Femur (tissue), 1 donor: ENCODE data around the gene SMC1B.
"Not testable (repeated sequence)": the region's sequence is repeated elsewhere in the genome, so short reads cannot be mapped to it uniquely, and the experiment has no call there.

Source experiments
- DNase-seq: peaks from one replicate; pipeline ENCODE4 v3.0.0-alpha.2; 2017

SMC1B gene

GRCh38 chr22:45445031-45445710 lies 31.8 kb upstream of the SMC1B start:
- DNase-seq, result no peak

- no peak for DNase-seq
Measured at GRCh38 chr22:45444168-45444567, 30.8 kb upstream of the SMC1B start.

GRCh38 chr22:45442116-45442515 lies 28.7 kb upstream of the SMC1B start:
- DNase-seq, result no peak

- peak; percentile 75 for DNase-seq
Measured at GRCh38 chr22:45441138-45441537, 27.7 kb upstream of the SMC1B start.

- not testable (repeated sequence) for DNase-seq
Measured at GRCh38 chr22:45440688-45441087, 27.3 kb upstream of the SMC1B start.

GRCh38 chr22:45438336-45438735 lies 24.9 kb upstream of the SMC1B start:
- DNase-seq, result no peak

- DNase-seq, result not testable (repeated sequence)
Measured at GRCh38 chr22:45436871-45437517, 23.6 kb upstream of the SMC1B start.

- DNase-seq, result peak; percentile 92
Measured at GRCh38 chr22:45435544-45436139, 22.2 kb upstream of the SMC1B start.

- DNase-seq, result no peak
Measured at GRCh38 chr22:45434981-45435380, 21.6 kb upstream of the SMC1B start.

- peak; percentile 13 for DNase-seq
Measured at GRCh38 chr22:45430871-45431270, 17.5 kb upstream of the SMC1B start.

- no peak for DNase-seq
Measured at GRCh38 chr22:45429981-45430775, 16.8 kb upstream of the SMC1B start.

GRCh38 chr22:45429424-45429823 lies 16.0 kb upstream of the SMC1B start:
- no peak for DNase-seq

- no peak for DNase-seq
Measured at GRCh38 chr22:45428391-45429385, 15.3 kb upstream of the SMC1B start.

GRCh38 chr22:45427114-45427513 lies 13.7 kb upstream of the SMC1B start:
- DNase-seq, result no peak

- no peak for DNase-seq
Measured at GRCh38 chr22:45426387-45426786, 13.0 kb upstream of the SMC1B start.

GRCh38 chr22:45425531-45426265 lies 12.3 kb upstream of the SMC1B start:
- DNase-seq, result no peak

- DNase-seq, result no peak
Measured at GRCh38 chr22:45425101-45425500, 11.7 kb upstream of the SMC1B start.

GRCh38 chr22:45424241-45424731 lies 10.9 kb upstream of the SMC1B start:
- no peak for DNase-seq

GRCh38 chr22:45423524-45423923 lies 10.1 kb upstream of the SMC1B start:
- no peak for DNase-seq

GRCh38 chr22:45422237-45422983 lies 9.0 kb upstream of the SMC1B start:
- no peak for DNase-seq
